ENCODE data around the gene BMPR1A. TPM values are rescaled to one million over a fixed set of nuclear protein-coding genes. Genes with fewer than 3 reads are reported as not detected.
A peak's percentile ranks its signal among the peaks of the same experiment; 100 is the strongest.

Gene BMPR1A
- total RNA-seq, 4 donors from 2014 or later: 29.3 to 45.2 (median 38.0) TPM

- in situ Hi-C loops (cut with MboI; ENCODE audit: low pct_ligation_motif_present in 1 of 4, low pct_unique_long_range_greater_than_20kb in 1 of 4, low sequenced_read_pairs in 3 of 4): no loop called here
- Histone ChIP-seq H3K36me3 (no peaks in the 10 kb centered on the region), H3K4me1 (peaks cover 0 to 37% (median 11%) of the 10 kb centered on the region in 4 donors), H3K27ac (peak overlapping the region in 1 of 4 donors; percentile 27), H3K9me3 (no peaks in the 10 kb centered on the region), H3K4me3 (no peak overlapping the region), H3K27me3 (no peaks in the 10 kb centered on the region)
- TF ChIP-seq EP300 (IDR thresholded peaks at IDR 0.05; ENCODE audit: low read depth) (no peak), CTCF (IDR thresholded peaks at IDR 0.05) (no peak), POLR2A (IDR thresholded peaks at IDR 0.05) (no peak)
- WGBS, 2 donors (ENCODE audit: low coverage in 1 of 2): 39 to 48% methylated on average over 2 to 6 of the region's 6 CpGs
- intact Hi-C loops (cut with DNase I; ENCODE audit: low total_unique reads): no loop called here
- DNase-seq: no peak
Measured at GRCh38 chr10:86868353-86868752, 111.9 kb downstream of the BMPR1A start.

- intact Hi-C loops (cut with DNase I; ENCODE audit: low total_unique reads): no loop called here
- H3K9me3 ChIP-seq: no peaks in the 10 kb centered on the region
- WGBS, 2 donors (ENCODE audit: low coverage in 1 of 2): 92 to 94% methylated on average over 2 to 3 of the region's 3 CpGs
- no peak for DNase-seq
- H3K4me1 ChIP-seq: peaks cover 0 to 30% (median 7%) of the 10 kb centered on the region in 4 donors
- TF ChIP-seq EP300 (IDR thresholded peaks at IDR 0.05; ENCODE audit: low read depth) (no peak), POLR2AphosphoS5 (IDR thresholded peaks at IDR 0.05) (no peak), CTCF (IDR thresholded peaks at IDR 0.05) (no peak), POLR2A (IDR thresholded peaks at IDR 0.05) (no peak)
- in situ Hi-C loops (cut with MboI; ENCODE audit: low pct_ligation_motif_present in 1 of 4, low pct_unique_long_range_greater_than_20kb in 1 of 4, low sequenced_read_pairs in 3 of 4): no loop called here
- H3K36me3 ChIP-seq: no peaks in the 10 kb centered on the region
- no peaks in the 10 kb centered on the region for H3K27me3 ChIP-seq
- H3K27ac ChIP-seq: no peak overlapping the region
- H3K4me3 ChIP-seq: no peak overlapping the region
Measured at GRCh38 chr10:86870679-86871078, 114.3 kb downstream of the BMPR1A start.

- in situ Hi-C loops (cut with MboI; ENCODE audit: low pct_ligation_motif_present in 1 of 4, low pct_unique_long_range_greater_than_20kb in 1 of 4, low sequenced_read_pairs in 3 of 4) (no loop called here), intact Hi-C loops (cut with DNase I; ENCODE audit: low total_unique reads) (no loop called here)
Measured at GRCh38 chr10:86871563-86872183, 115.3 kb downstream of the BMPR1A start.

GRCh38 chr10:86872757-86873156 is 116.3 kb downstream of the BMPR1A start:
- no peak for DNase-seq
- H3K9me3 ChIP-seq: no peaks in the 10 kb centered on the region
- 50 to 60% methylated on average over 3 to 4 of the region's 4 CpGs for WGBS, 2 donors (ENCODE audit: low coverage in 1 of 2)
- intact Hi-C loops (cut with DNase I; ENCODE audit: low total_unique reads): no loop called here
- H3K4me3 ChIP-seq: no peak overlapping the region
- in situ Hi-C loops (cut with MboI; ENCODE audit: low pct_ligation_motif_present in 1 of 4, low pct_unique_long_range_greater_than_20kb in 1 of 4, low sequenced_read_pairs in 3 of 4): no loop called here
- H3K27ac ChIP-seq: peak overlapping the region in 1 of 4 donors; percentile 15
- TF ChIP-seq POLR2AphosphoS5 (IDR thresholded peaks at IDR 0.05): no peak
- TF ChIP-seq CTCF (IDR thresholded peaks at IDR 0.05): no peak
- no peak for TF ChIP-seq POLR2A (IDR thresholded peaks at IDR 0.05)
- no peak for TF ChIP-seq EP300 (IDR thresholded peaks at IDR 0.05; ENCODE audit: low read depth)
- H3K27me3 ChIP-seq: no peaks in the 10 kb centered on the region
- H3K36me3 ChIP-seq: no peaks in the 10 kb centered on the region
- peaks cover 3 to 43% (median 14%) of the 10 kb centered on the region in 4 donors for H3K4me1 ChIP-seq

More at GRCh38 chr10:86871563-86872183, 115.3 kb downstream of the BMPR1A start:
- 86% methylated on average over 5 of the region's 5 CpGs; no CpG with 5 or more reads in 1 of the 2 donors for WGBS, 2 donors (ENCODE audit: low coverage in 1 of 2)
- Histone ChIP-seq H3K9me3 (no peaks in the 10 kb centered on the region), H3K4me1 (peaks cover 3 to 33% (median 9%) of the 10 kb centered on the region in 4 donors), H3K27me3 (no peaks in the 10 kb centered on the region), H3K4me3 (no peak overlapping the region), H3K27ac (no peak overlapping the region), H3K36me3 (no peaks in the 10 kb centered on the region)
- no peak for TF ChIP-seq EP300 (IDR thresholded peaks at IDR 0.05; ENCODE audit: low read depth)
- TF ChIP-seq POLR2AphosphoS5 (IDR thresholded peaks at IDR 0.05): no peak
- TF ChIP-seq POLR2A (IDR thresholded peaks at IDR 0.05): no peak
- no peak for TF ChIP-seq CTCF (IDR thresholded peaks at IDR 0.05)
- no peak for DNase-seq
